WTC11 (cell line): ENCODE measurements around the gene CACNA2D4. TPM values are rescaled to one million over a fixed set of nuclear protein-coding genes. Genes with fewer than 3 reads are reported as not detected.

Source experiments
- ATAC-seq: fragments of 200-7000 bp; cut with Tn5 transposase; 2 replicates; pipeline ENCODE4 v1.10.0; 2021; ENCODE audit warnings: mild to moderate bottlenecking, moderate library complexity
- CTCF ChIA-PET: fragments of 300-600 bp; sonication (Branson Sonifier 250); formaldehyde crosslinking; loops from one replicate; lab custom pipeline; 2021; ENCODE audit warnings: antibody characterized with exemption; lab: Charles Lee
- POLR2A ChIA-PET: fragments of 350-600 bp; sonication (Branson Sonifier 250); formaldehyde crosslinking; loops from one replicate; lab custom pipeline; 2021; ENCODE audit warnings: antibody characterized with exemption; lab: Charles Lee
- DNase-seq: peaks from one replicate; pipeline ENCODE4 v3.0.0; 2021; ENCODE audit warnings: low spot score
- H3K27ac Mint-ChIP-seq: 2 replicates; pipeline ENCODE4 v1.8.0; 2021; ENCODE audit warnings: mixed read lengths
- H3K27me3 Mint-ChIP-seq: 2 replicates; pipeline ENCODE4 v1.8.0; 2021; ENCODE audit warnings: low read depth, mild to moderate bottlenecking, moderate library complexity, mixed read lengths
- H3K36me3 Mint-ChIP-seq: 2 replicates; pipeline ENCODE4 v1.8.0; 2021; ENCODE audit warnings: mixed read lengths
- H3K4me1 Mint-ChIP-seq: 2 replicates; pipeline ENCODE4 v1.8.0; 2022; ENCODE audit warnings: mixed read lengths
- H3K4me3 Mint-ChIP-seq: 2 replicates; pipeline ENCODE4 v1.8.0; 2021; ENCODE audit warnings: mild to moderate bottlenecking, moderate library complexity, mixed read lengths
- H3K9me3 Mint-ChIP-seq: 2 replicates; pipeline ENCODE4 v1.8.0; 2021; ENCODE audit warnings: mixed read lengths
- ATF1 ChIP-seq: sonication (generic); formaldehyde crosslinking; IDR thresholded peaks from 2 replicates; pipeline ENCODE4 v1.8.1; 2023; ENCODE audit warnings: mild to moderate bottlenecking, moderate library complexity, missing genetic modification reagents
- ETV6 ChIP-seq: sonication (generic); formaldehyde crosslinking; IDR thresholded peaks from 2 replicates; pipeline ENCODE4 v1.8.1; 2022; ENCODE audit warnings: mild to moderate bottlenecking, missing genetic modification reagents
- FOXP1 ChIP-seq: sonication (generic); formaldehyde crosslinking; IDR thresholded peaks from 2 replicates; pipeline ENCODE4 v1.8.0; 2022; ENCODE audit warnings: missing genetic modification reagents, mild to moderate bottlenecking, moderate library complexity, borderline replicate concordance
- GRHL2 ChIP-seq: fragments of 250-450 bp; sonication (Bioruptor Pico); IDR thresholded peaks from 2 replicates; pipeline ENCODE4 v1.8.0; 2022; ENCODE audit warnings: mild to moderate bottlenecking, moderate library complexity; ENCODE audit not compliant: insufficient replicate concordance, severe bottlenecking
- IRF2 ChIP-seq: sonication (generic); formaldehyde crosslinking; IDR thresholded peaks from 2 replicates; pipeline ENCODE4 v1.8.0; 2022; ENCODE audit warnings: low read depth, missing genetic modification reagents, borderline replicate concordance
- NFE2L1 ChIP-seq: sonication (generic); formaldehyde crosslinking; IDR thresholded peaks from 2 replicates; pipeline ENCODE4 v1.8.1; 2023; ENCODE audit warnings: missing genetic modification reagents
- NFYB ChIP-seq: sonication (generic); formaldehyde crosslinking; conservative IDR thresholded peaks from 2 replicates; pipeline ENCODE4 v1.8.0; 2022; ENCODE audit warnings: low read depth, missing genetic modification reagents
- PRRX2 ChIP-seq: fragments of 250-450 bp; sonication (Bioruptor Pico); IDR thresholded peaks from 2 replicates; pipeline ENCODE4 v1.8.0; 2021; ENCODE audit warnings: mild to moderate bottlenecking
- SMAD3 ChIP-seq: sonication (generic); formaldehyde crosslinking; IDR thresholded peaks from 2 replicates; pipeline ENCODE4 v1.8.0; 2022; ENCODE audit warnings: missing genetic modification reagents, mild to moderate bottlenecking, borderline replicate concordance
- SOX15 ChIP-seq: fragments of 250-450 bp; sonication (Bioruptor Pico); IDR thresholded peaks from 2 replicates; pipeline ENCODE4 v1.9.0; 2021; ENCODE audit warnings: mild to moderate bottlenecking
- SP1 ChIP-seq: sonication (generic); formaldehyde crosslinking; conservative IDR thresholded peaks from 2 replicates; pipeline ENCODE4 v1.8.1; 2022; ENCODE audit warnings: missing genetic modification reagents
- TP53 ChIP-seq: sonication (generic); formaldehyde crosslinking; IDR thresholded peaks from 2 replicates; pipeline ENCODE4 v1.8.1; 2023; ENCODE audit warnings: mild to moderate bottlenecking, missing genetic modification reagents
- ZNF121 ChIP-seq: sonication (generic); formaldehyde crosslinking; IDR thresholded peaks from 2 replicates; pipeline ENCODE4 v1.8.0; 2023; ENCODE audit warnings: missing genetic modification reagents
- ZNF396 ChIP-seq: fragments of 250-450 bp; sonication (Bioruptor Pico); IDR thresholded peaks from 2 replicates; pipeline ENCODE4 v1.8.0; 2021; ENCODE audit warnings: mild to moderate bottlenecking, moderate library complexity, borderline replicate concordance
- ZNF416 ChIP-seq: fragments of 250-450 bp; sonication (Bioruptor Pico); IDR thresholded peaks from 2 replicates; pipeline ENCODE4 v1.9.0; 2021; ENCODE audit warnings: mild to moderate bottlenecking, inconsistent platforms
- total RNA-seq: library from RNA; stranded (reverse); gene quantifications from 3 replicates; pipeline ENCODE4 v1.2.3, GENCODE V29; 2021
- TF ChIP-seq, protein P1 (sequence below): sonication (generic); formaldehyde crosslinking; IDR thresholded peaks from 2 replicates; pipeline ENCODE4 v1.8.1; 2022; ENCODE audit warnings: low read depth, missing genetic modification reagents, borderline replicate concordance
- TF ChIP-seq, protein P2 (sequence below): sonication (generic); formaldehyde crosslinking; IDR thresholded peaks from 2 replicates; pipeline ENCODE4 v1.8.0; 2023; ENCODE audit warnings: missing genetic modification reagents, mild to moderate bottlenecking, borderline replicate concordance
- TF ChIP-seq, protein P3 (sequence below): sonication (generic); formaldehyde crosslinking; IDR thresholded peaks from 2 replicates; pipeline ENCODE4 v1.8.1; 2023; ENCODE audit warnings: mild to moderate bottlenecking, moderate library complexity, missing genetic modification reagents
- TF ChIP-seq, protein P4 (sequence below): sonication (generic); formaldehyde crosslinking; IDR thresholded peaks from 2 replicates; pipeline ENCODE4 v1.8.1; 2023; ENCODE audit warnings: mild to moderate bottlenecking, missing genetic modification reagents, moderate library complexity
- TF ChIP-seq, protein P5 (sequence below): fragments of 250-450 bp; sonication (Bioruptor Pico); IDR thresholded peaks from 2 replicates; pipeline ENCODE4 v1.9.0; 2021; ENCODE audit warnings: moderate library complexity, mild to moderate bottlenecking, inconsistent platforms, borderline replicate concordance
- TF ChIP-seq, protein P6 (sequence below): sonication (generic); formaldehyde crosslinking; IDR thresholded peaks from 2 replicates; pipeline ENCODE4 v1.8.1; 2023; ENCODE audit warnings: mild to moderate bottlenecking, missing genetic modification reagents, borderline replicate concordance
- TF ChIP-seq, protein P7 (sequence below): sonication (generic); formaldehyde crosslinking; IDR thresholded peaks from 2 replicates; pipeline ENCODE4 v1.8.1; 2022; ENCODE audit warnings: missing genetic modification reagents, borderline replicate concordance

Gene CACNA2D4
- total RNA-seq, 1 experiment from 2014 or later = 0.04 TPM

DNA sequence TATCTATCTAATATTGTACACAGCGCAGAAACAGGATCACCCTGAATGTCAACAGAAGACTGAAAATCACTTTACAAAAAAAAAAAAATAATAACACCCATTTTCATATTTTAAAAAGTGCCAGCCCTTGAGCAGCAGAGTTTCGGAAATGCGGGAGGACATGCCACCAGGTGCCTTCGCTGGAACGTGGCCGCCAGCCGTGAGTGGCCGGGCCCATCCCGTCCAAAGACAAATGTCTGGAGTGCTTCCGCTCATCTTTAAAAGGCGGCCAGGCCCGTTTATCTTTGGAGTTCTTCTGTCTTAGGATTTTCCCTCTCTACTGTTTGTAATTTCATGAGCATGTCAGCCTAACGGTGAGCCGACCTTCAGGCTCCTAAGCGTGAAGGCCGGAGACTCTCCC, 54.6 kb downstream of the CACNA2D4 start:
- ATAC-seq (no peak), DNase-seq (no peak)
- CTCF ChIA-PET = no interaction called here
- Mint-ChIP-seq H3K4me3 (no peak overlapping the region), H3K27me3 (no peaks in the 10 kb centered on the region), H3K27ac (no peak overlapping the region), H3K4me1 (peaks cover 2% of the 10 kb centered on the region; the same call in 1 of the 2 replicates), H3K36me3 (no peaks in the 10 kb centered on the region), H3K9me3 (peaks cover 17% of the 10 kb centered on the region)
- TF ChIP-seq, protein P1, sequence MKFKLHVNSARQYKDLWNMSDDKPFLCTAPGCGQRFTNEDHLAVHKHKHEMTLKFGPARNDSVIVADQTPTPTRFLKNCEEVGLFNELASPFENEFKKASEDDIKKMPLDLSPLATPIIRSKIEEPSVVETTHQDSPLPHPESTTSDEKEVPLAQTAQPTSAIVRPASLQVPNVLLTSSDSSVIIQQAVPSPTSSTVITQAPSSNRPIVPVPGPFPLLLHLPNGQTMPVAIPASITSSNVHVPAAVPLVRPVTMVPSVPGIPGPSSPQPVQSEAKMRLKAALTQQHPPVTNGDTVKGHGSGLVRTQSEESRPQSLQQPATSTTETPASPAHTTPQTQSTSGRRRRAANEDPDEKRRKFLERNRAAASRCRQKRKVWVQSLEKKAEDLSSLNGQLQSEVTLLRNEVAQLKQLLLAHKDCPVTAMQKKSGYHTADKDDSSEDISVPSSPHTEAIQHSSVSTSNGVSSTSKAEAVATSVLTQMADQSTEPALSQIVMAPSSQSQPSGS = no peak
- TF ChIP-seq SMAD3 = no peak
- TF ChIP-seq, protein P2, sequence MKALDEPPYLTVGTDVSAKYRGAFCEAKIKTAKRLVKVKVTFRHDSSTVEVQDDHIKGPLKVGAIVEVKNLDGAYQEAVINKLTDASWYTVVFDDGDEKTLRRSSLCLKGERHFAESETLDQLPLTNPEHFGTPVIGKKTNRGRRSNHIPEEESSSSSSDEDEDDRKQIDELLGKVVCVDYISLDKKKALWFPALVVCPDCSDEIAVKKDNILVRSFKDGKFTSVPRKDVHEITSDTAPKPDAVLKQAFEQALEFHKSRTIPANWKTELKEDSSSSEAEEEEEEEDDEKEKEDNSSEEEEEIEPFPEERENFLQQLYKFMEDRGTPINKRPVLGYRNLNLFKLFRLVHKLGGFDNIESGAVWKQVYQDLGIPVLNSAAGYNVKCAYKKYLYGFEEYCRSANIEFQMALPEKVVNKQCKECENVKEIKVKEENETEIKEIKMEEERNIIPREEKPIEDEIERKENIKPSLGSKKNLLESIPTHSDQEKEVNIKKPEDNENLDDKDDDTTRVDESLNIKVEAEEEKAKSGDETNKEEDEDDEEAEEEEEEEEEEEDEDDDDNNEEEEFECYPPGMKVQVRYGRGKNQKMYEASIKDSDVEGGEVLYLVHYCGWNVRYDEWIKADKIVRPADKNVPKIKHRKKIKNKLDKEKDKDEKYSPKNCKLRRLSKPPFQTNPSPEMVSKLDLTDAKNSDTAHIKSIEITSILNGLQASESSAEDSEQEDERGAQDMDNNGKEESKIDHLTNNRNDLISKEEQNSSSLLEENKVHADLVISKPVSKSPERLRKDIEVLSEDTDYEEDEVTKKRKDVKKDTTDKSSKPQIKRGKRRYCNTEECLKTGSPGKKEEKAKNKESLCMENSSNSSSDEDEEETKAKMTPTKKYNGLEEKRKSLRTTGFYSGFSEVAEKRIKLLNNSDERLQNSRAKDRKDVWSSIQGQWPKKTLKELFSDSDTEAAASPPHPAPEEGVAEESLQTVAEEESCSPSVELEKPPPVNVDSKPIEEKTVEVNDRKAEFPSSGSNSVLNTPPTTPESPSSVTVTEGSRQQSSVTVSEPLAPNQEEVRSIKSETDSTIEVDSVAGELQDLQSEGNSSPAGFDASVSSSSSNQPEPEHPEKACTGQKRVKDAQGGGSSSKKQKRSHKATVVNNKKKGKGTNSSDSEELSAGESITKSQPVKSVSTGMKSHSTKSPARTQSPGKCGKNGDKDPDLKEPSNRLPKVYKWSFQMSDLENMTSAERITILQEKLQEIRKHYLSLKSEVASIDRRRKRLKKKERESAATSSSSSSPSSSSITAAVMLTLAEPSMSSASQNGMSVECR (CRISPR knock-in tag) = no peak
- TF ChIP-seq ETV6 = no peak
- no peak for TF ChIP-seq SOX15 (CRISPR knock-in tag)
- TF ChIP-seq GRHL2 (CRISPR knock-in tag) = no peak
- no peak for TF ChIP-seq TP53
- TF ChIP-seq, protein P3, sequence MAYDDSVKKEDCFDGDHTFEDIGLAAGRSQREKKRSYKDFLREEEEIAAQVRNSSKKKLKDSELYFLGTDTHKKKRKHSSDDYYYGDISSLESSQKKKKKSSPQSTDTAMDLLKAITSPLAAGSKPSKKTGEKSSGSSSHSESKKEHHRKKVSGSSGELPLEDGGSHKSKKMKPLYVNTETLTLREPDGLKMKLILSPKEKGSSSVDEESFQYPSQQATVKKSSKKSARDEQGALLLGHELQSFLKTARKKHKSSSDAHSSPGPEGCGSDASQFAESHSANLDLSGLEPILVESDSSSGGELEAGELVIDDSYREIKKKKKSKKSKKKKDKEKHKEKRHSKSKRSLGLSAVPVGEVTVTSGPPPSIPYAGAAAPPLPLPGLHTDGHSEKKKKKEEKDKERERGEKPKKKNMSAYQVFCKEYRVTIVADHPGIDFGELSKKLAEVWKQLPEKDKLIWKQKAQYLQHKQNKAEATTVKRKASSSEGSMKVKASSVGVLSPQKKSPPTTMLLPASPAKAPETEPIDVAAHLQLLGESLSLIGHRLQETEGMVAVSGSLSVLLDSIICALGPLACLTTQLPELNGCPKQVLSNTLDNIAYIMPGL = no peak
- TF ChIP-seq, protein P4, sequence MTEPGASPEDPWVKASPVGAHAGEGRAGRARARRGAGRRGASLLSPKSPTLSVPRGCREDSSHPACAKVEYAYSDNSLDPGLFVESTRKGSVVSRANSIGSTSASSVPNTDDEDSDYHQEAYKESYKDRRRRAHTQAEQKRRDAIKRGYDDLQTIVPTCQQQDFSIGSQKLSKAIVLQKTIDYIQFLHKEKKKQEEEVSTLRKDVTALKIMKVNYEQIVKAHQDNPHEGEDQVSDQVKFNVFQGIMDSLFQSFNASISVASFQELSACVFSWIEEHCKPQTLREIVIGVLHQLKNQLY (CRISPR knock-in tag) = no peak
- TF ChIP-seq ZNF121 (CRISPR knock-in tag) = no peak
- no peak for TF ChIP-seq IRF2 (CRISPR knock-in tag)
- TF ChIP-seq ZNF396 (CRISPR knock-in tag) = no peak
- POLR2A ChIA-PET = no interaction called here

DNA sequence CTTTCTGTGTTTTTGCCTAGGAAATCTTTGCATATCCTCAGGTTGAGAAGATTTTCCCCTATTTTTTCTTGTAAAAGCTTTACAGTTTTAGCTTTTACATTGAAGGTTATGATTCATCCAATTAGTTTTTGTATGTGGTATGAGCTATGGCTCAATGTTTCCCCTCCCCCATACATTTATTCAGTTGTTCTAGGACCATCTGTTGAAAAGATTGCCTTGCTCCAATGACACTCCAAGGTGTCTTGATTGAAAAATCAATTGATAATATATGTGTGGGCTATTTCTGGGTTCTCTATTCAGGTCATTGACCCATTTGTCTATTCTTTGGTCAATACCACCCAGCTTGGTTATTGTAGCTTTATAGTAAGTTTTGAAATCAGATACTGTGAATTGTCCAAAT, 55.5 kb downstream of the CACNA2D4 start:
- Mint-ChIP-seq H3K27me3 (no peaks in the 10 kb centered on the region), H3K36me3 (no peaks in the 10 kb centered on the region)
- CTCF ChIA-PET = no interaction called here
- TF ChIP-seq FOXP1 (CRISPR knock-in tag) (no peak), NFYB (CRISPR knock-in tag) (no peak), PRRX2 (CRISPR knock-in tag) (no peak), ZNF416 (no peak), SP1 (no peak), ATF1 (no peak), NFE2L1 (no peak)
- TF ChIP-seq, protein P5, sequence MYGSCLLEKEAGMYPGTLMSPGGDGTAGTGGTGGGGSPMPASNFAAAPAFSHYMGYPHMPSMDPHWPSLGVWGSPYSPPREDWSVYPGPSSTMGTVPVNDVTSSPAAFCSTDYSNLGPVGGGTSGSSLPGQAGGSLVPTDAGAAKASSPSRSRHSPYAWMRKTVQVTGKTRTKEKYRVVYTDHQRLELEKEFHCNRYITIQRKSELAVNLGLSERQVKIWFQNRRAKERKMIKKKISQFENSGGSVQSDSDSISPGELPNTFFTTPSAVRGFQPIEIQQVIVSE (CRISPR knock-in tag) = no peak
- TF ChIP-seq, protein P6, sequence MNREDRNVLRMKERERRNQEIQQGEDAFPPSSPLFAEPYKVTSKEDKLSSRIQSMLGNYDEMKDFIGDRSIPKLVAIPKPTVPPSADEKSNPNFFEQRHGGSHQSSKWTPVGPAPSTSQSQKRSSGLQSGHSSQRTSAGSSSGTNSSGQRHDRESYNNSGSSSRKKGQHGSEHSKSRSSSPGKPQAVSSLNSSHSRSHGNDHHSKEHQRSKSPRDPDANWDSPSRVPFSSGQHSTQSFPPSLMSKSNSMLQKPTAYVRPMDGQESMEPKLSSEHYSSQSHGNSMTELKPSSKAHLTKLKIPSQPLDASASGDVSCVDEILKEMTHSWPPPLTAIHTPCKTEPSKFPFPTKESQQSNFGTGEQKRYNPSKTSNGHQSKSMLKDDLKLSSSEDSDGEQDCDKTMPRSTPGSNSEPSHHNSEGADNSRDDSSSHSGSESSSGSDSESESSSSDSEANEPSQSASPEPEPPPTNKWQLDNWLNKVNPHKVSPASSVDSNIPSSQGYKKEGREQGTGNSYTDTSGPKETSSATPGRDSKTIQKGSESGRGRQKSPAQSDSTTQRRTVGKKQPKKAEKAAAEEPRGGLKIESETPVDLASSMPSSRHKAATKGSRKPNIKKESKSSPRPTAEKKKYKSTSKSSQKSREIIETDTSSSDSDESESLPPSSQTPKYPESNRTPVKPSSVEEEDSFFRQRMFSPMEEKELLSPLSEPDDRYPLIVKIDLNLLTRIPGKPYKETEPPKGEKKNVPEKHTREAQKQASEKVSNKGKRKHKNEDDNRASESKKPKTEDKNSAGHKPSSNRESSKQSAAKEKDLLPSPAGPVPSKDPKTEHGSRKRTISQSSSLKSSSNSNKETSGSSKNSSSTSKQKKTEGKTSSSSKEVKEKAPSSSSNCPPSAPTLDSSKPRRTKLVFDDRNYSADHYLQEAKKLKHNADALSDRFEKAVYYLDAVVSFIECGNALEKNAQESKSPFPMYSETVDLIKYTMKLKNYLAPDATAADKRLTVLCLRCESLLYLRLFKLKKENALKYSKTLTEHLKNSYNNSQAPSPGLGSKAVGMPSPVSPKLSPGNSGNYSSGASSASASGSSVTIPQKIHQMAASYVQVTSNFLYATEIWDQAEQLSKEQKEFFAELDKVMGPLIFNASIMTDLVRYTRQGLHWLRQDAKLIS (CRISPR knock-in tag) = no peak
- TF ChIP-seq, protein P7, sequence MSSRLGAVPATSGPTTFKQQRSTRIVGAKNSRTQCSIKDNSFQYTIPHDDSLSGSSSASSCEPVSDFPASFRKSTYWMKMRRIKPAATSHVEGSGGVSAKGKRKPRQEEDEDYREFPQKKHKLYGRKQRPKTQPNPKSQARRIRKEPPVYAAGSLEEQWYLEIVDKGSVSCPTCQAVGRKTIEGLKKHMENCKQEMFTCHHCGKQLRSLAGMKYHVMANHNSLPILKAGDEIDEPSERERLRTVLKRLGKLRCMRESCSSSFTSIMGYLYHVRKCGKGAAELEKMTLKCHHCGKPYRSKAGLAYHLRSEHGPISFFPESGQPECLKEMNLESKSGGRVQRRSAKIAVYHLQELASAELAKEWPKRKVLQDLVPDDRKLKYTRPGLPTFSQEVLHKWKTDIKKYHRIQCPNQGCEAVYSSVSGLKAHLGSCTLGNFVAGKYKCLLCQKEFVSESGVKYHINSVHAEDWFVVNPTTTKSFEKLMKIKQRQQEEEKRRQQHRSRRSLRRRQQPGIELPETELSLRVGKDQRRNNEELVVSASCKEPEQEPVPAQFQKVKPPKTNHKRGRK (CRISPR knock-in tag) = no peak

More for the DNA sequence above, 55.5 kb downstream of the CACNA2D4 start:
- Mint-ChIP-seq H3K4me3 (no peak overlapping the region), H3K27ac (no peak overlapping the region), H3K9me3 (peaks cover 9% of the 10 kb centered on the region), H3K4me1 (peaks cover 2% of the 10 kb centered on the region; the same call in 1 of the 2 replicates)
- DNase-seq (no peak), ATAC-seq (no peak)
- POLR2A ChIA-PET = no interaction called here
